IMR-90 (cell line): Measurements from ENCODE around the gene HK3. TPM values are rescaled to one million over a fixed set of nuclear protein-coding genes. Genes with fewer than 3 reads are reported as not detected.

Experiments
- ATAC-seq: fragments of 200-7000 bp; cut with Tn5 transposase; 2 replicates; pipeline ENCODE4 v1.9.1; 2020; ENCODE audit warnings: low read depth, mild to moderate bottlenecking, moderate library complexity
- BruUV-seq: library from RNA; stranded (reverse); fragments of 400-500 nt; replicated peaks from 2 replicates; lab custom pipeline; 2021; lab: Mats Ljungman, UMichigan
- CTCF ChIA-PET: fragments of 300-600 bp; formaldehyde crosslinking; extraction: SDS; loops from one replicate; lab custom pipeline; 2021; ENCODE audit warnings: antibody characterized with exemption; lab: Yijun Ruan, JAX
- POLR2A ChIA-PET: fragments of 300-600 bp; sonication (Branson Sonifier 250); formaldehyde crosslinking; loops from one replicate; lab custom pipeline; 2022; ENCODE audit warnings: antibody characterized with exemption; ENCODE audit not compliant: unreplicated experiment; lab: Charles Lee
- DNase-seq: peaks from one replicate; pipeline ENCODE4 v3.0.0; 2013
- H2AFZ ChIP-seq: replicated peaks from 2 replicates; pipeline ENCODE3; 2013; ENCODE audit warnings: low read length, mild to moderate bottlenecking; ENCODE audit not compliant: poor library complexity
- H2AK5ac ChIP-seq: 2 replicates; pipeline ENCODE4 v1.6.1; 2013; ENCODE audit warnings: low read depth, low read length, inconsistent platforms
- H2AK9ac ChIP-seq: replicated peaks from 2 replicates; pipeline ENCODE3; 2013; ENCODE audit warnings: mild to moderate bottlenecking, low read depth, low read length, moderate library complexity; ENCODE audit not compliant: poor library complexity
- H2BK120ac ChIP-seq: 2 replicates; pipeline ENCODE4 v1.6.1; 2013; ENCODE audit warnings: low read depth, low read length, inconsistent platforms
- H2BK15ac ChIP-seq: 3 replicates; pipeline ENCODE4 v1.6.1; 2013; ENCODE audit warnings: low read depth, low read length, inconsistent platforms
- H2BK20ac ChIP-seq: 2 replicates; pipeline ENCODE4 v1.6.1; 2013; ENCODE audit warnings: low read depth, mild to moderate bottlenecking, inconsistent platforms, low read length, moderate library complexity
- H2BK5ac ChIP-seq: 2 replicates; pipeline ENCODE4 v1.6.1; 2013; ENCODE audit warnings: mild to moderate bottlenecking, low read depth, low read length, inconsistent platforms; ENCODE audit not compliant: poor library complexity, severe bottlenecking
- H3K14ac ChIP-seq: replicated peaks from 2 replicates; pipeline ENCODE4 v1.6.1; 2013; ENCODE audit warnings: low read depth, low read length, inconsistent platforms
- H3K18ac ChIP-seq: 2 replicates; pipeline ENCODE4 v1.6.1; 2013; ENCODE audit warnings: low read depth, low read length, control low read depth
- H3K23ac ChIP-seq: 2 replicates; pipeline ENCODE4 v1.6.1; 2013; ENCODE audit warnings: low read depth, low read length, inconsistent platforms
- H3K27ac ChIP-seq: 2 replicates; pipeline ENCODE4 v1.5.1; 2013; ENCODE audit warnings: mild to moderate bottlenecking, control low read depth, low read length; ENCODE audit not compliant: insufficient read depth
- H3K27me3 ChIP-seq: 2 replicates; pipeline ENCODE4 v1.6.1; 2013; ENCODE audit warnings: low read length; ENCODE audit not compliant: control insufficient read depth, insufficient read depth
- H3K36me3 ChIP-seq: 2 replicates; pipeline ENCODE4 v1.6.1; 2013; ENCODE audit warnings: low read length, mixed read lengths; ENCODE audit not compliant: control insufficient read depth, insufficient read depth
- H3K4ac ChIP-seq: 2 replicates; pipeline ENCODE4 v1.6.1; 2013; ENCODE audit warnings: low read depth, low read length, inconsistent platforms
- H3K4me1 ChIP-seq: 2 replicates; pipeline ENCODE4 v1.6.1; 2013; ENCODE audit warnings: low read length, mixed read lengths; ENCODE audit not compliant: control insufficient read depth, insufficient read depth
- H3K4me2 ChIP-seq: 2 replicates; pipeline ENCODE4 v1.6.1; 2013; ENCODE audit warnings: low read depth, mild to moderate bottlenecking, control low read depth, low read length, moderate library complexity
- H3K4me3 ChIP-seq: 2 replicates; pipeline ENCODE4 v1.5.1; 2013; ENCODE audit warnings: low read depth, mild to moderate bottlenecking, control low read depth, low read length, moderate library complexity; ENCODE audit not compliant: insufficient read depth
- H3K56ac ChIP-seq: 2 replicates; pipeline ENCODE4 v1.6.1; 2013; ENCODE audit warnings: low read length, inconsistent platforms; ENCODE audit not compliant: insufficient read depth; ENCODE audit errors: extremely low read depth
- H3K79me1 ChIP-seq, 2 experiments: 2 replicates each; pipeline ENCODE4 v1.6.1; 2013; ENCODE audit warnings: low read length in 2 of 2, inconsistent platforms in 1 of 2, low read depth in 1 of 2
- H3K9ac ChIP-seq: 2 replicates; pipeline ENCODE4 v1.6.1; 2013; ENCODE audit warnings: low read depth, low read length, control low read depth
- H3K9me1 ChIP-seq: 2 replicates; pipeline ENCODE4 v1.6.1; 2013; ENCODE audit warnings: low read length, inconsistent platforms; ENCODE audit not compliant: insufficient read depth
- H3K9me3 ChIP-seq: 2 replicates; pipeline ENCODE4 v1.6.1; 2013; ENCODE audit warnings: low read length; ENCODE audit not compliant: control insufficient read depth, insufficient read depth
- H4K20me1 ChIP-seq: 2 replicates; pipeline ENCODE4 v1.6.1; 2013; ENCODE audit warnings: low read length, inconsistent platforms; ENCODE audit not compliant: insufficient read depth
- H4K5ac ChIP-seq: 2 replicates; pipeline ENCODE4 v1.6.1; 2013; ENCODE audit warnings: mild to moderate bottlenecking, low read depth, low read length, control low read depth
- H4K8ac ChIP-seq, 2 experiments: 2 replicates each; pipeline ENCODE4 v1.6.1; 2013; ENCODE audit warnings: low read depth in 2 of 2, low read length in 2 of 2, control low read depth in 1 of 2, inconsistent platforms in 1 of 2
- H4K91ac ChIP-seq: 2 replicates; pipeline ENCODE4 v1.6.1; 2013; ENCODE audit warnings: low read depth, low read length, inconsistent platforms; ENCODE audit not compliant: insufficient read depth
- BHLHE40 ChIP-seq: fragments of 150-350 bp; IDR thresholded peaks from 2 replicates; pipeline ENCODE4 v1.6.1; 2016; ENCODE audit warnings: mild to moderate bottlenecking, low read depth, low read length
- CHD1 ChIP-seq: IDR thresholded peaks from 2 replicates; pipeline ENCODE4 v1.6.1; 2012; ENCODE audit warnings: low read depth, low read length, improper control_type of control experiment
- FOS ChIP-seq: fragments of 150-350 bp; IDR thresholded peaks from 2 replicates; pipeline ENCODE4 v1.6.1; 2016; ENCODE audit warnings: low read depth, low read length
- MAFK ChIP-seq: IDR thresholded peaks from 2 replicates; pipeline ENCODE4 v1.6.1; 2012; ENCODE audit warnings: low read depth, low read length, improper control_type of control experiment
- MAZ ChIP-seq: IDR thresholded peaks from 2 replicates; pipeline ENCODE4 v1.6.1; 2012; ENCODE audit warnings: low read depth, mild to moderate bottlenecking, low read length, improper control_type of control experiment, moderate library complexity, borderline replicate concordance
- MXI1 ChIP-seq: IDR thresholded peaks from 2 replicates; pipeline ENCODE4 v1.6.1; 2012; ENCODE audit warnings: low read depth, mild to moderate bottlenecking, low read length, moderate library complexity, borderline replicate concordance
- NFE2L2 ChIP-seq: fragments of 150-350 bp; IDR thresholded peaks from 2 replicates; pipeline ENCODE4 v1.6.1; 2016; ENCODE audit warnings: low read depth, mild to moderate bottlenecking, low read length
- POLR2A ChIP-seq: IDR thresholded peaks from 2 replicates; pipeline ENCODE4 v1.6.1; 2012; ENCODE audit warnings: mild to moderate bottlenecking, low read depth, low read length
- RAD21 ChIP-seq: IDR thresholded peaks from 2 replicates; pipeline ENCODE4 v1.6.1; 2012; ENCODE audit warnings: low read length, improper control_type of control experiment
- RCOR1 ChIP-seq: IDR thresholded peaks from 2 replicates; pipeline ENCODE4 v1.6.1; 2012; ENCODE audit warnings: mild to moderate bottlenecking, low read length, improper control_type of control experiment; ENCODE audit not compliant: insufficient replicate concordance
- RFX5 ChIP-seq: IDR thresholded peaks from 2 replicates; pipeline ENCODE4 v1.8.0; 2012; ENCODE audit warnings: low read depth, mild to moderate bottlenecking, low read length, moderate library complexity
- SMC3 ChIP-seq: fragments of 150-350 bp; IDR thresholded peaks from 2 replicates; pipeline ENCODE4 v1.6.1; 2016; ENCODE audit warnings: low read depth, mild to moderate bottlenecking, antibody characterized with exemption, low read length, moderate library complexity
- WGBS, 2 experiments: methylation state at CpG; one replicate each; pipeline versions ENCODE4 v1.1.5 to v1.1.7; 2013; ENCODE audit warnings: missing lambda C conversion rate in 2 of 2; ENCODE audit not compliant: insufficient read length in 1 of 2; ENCODE audit errors: extremely low coverage in 2 of 2; 5-methylcytosine and 5-hydroxymethylcytosine counted together
- dilution Hi-C: fragments of 300-500 bp; cut with HindIII; formaldehyde crosslinking; loops from one replicate; pipeline ENCODE4 v1.14.3; 2018; ENCODE audit warnings: low sequenced_read_pairs; ENCODE audit not compliant: unreplicated experiment
- in situ Hi-C: fragments of 300-500 bp; cut with MboI; formaldehyde crosslinking; loops from 3 replicates; pipeline ENCODE4 v1.14.3; 2019; ENCODE audit warnings: low sequenced_read_pairs, inconsistent platforms, mixed read lengths
- intact Hi-C: fragments of 100-400 bp; cut with micrococcal nuclease; formaldehyde crosslinking; loops from 2 replicates; pipeline ENCODE4 v1.10.0; 2022
- polyA plus RNA-seq, 3 experiments: library from polyadenylated mRNA; depleted of rRNA; stranded (reverse); fragments of >200 nt; gene quantifications; 2 replicates each; pipeline ENCODE4 v1.2.3, GENCODE V29; 2012; ENCODE audit warnings: low replicate concordance in 1 of 3
- total RNA-seq: library from RNA; depleted of rRNA; stranded (reverse); fragments of >200 nt; gene quantifications from 2 replicates; pipeline ENCODE4 v1.2.3, GENCODE V29; 2012
- TF ChIP-seq, protein P1 (sequence below): conservative IDR thresholded peaks from 2 replicates; pipeline ENCODE4 v1.5.1; 2012; ENCODE audit warnings: mild to moderate bottlenecking, low read depth, low read length, improper control_type of control experiment
- TF ChIP-seq, protein P2 (sequence below): fragments of 150-350 bp; IDR thresholded peaks from 2 replicates; pipeline ENCODE4 v1.6.1; 2016; ENCODE audit warnings: low read depth, mild to moderate bottlenecking, low read length, moderate library complexity, borderline replicate concordance
- TF ChIP-seq, protein P3 (sequence below): fragments of 150-350 bp; IDR thresholded peaks from 2 replicates; pipeline ENCODE4 v1.6.1; 2017; ENCODE audit warnings: mild to moderate bottlenecking, antibody characterized with exemption, low read length, low read depth

The HK3 gene
- total and polyA plus RNA-seq, 2 of the 4 experiments (the other 2 are of a cell fraction) = not detected

DNA sequence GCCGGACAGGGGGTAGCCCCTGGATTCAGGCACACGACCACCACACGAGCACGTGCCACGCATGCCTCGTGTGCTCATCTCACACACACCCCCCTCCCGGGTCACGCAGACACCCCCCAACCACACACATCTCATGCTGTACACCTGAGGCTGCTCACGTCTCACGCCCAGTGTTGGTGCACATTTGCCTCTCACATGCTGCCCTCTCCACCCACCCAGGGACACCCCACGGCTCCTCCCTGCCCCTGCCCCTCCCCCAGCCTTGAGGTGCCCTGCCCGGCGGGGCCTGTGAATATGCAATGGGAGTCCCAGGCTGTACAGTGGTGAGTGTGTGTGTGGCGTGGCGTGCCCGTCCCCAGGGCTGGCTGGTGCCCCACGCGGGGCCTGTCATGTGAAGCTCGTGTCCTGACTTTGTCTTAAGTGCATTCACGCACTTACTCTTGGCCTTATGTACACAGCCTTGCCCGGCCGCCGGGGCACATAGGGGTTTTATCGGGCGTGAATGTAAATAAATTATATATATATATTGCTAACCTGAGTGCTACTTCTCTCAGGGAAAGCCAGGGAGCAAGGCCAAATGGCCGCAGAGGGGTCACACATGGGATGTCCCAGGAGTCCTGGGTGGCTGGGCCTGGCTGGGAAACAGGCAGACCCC, 18.7 kb downstream of the HK3 start:
- ATAC-seq = no peak
- dilution Hi-C loops = no loop called here
- TF ChIP-seq, protein P1, sequence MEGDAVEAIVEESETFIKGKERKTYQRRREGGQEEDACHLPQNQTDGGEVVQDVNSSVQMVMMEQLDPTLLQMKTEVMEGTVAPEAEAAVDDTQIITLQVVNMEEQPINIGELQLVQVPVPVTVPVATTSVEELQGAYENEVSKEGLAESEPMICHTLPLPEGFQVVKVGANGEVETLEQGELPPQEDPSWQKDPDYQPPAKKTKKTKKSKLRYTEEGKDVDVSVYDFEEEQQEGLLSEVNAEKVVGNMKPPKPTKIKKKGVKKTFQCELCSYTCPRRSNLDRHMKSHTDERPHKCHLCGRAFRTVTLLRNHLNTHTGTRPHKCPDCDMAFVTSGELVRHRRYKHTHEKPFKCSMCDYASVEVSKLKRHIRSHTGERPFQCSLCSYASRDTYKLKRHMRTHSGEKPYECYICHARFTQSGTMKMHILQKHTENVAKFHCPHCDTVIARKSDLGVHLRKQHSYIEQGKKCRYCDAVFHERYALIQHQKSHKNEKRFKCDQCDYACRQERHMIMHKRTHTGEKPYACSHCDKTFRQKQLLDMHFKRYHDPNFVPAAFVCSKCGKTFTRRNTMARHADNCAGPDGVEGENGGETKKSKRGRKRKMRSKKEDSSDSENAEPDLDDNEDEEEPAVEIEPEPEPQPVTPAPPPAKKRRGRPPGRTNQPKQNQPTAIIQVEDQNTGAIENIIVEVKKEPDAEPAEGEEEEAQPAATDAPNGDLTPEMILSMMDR = no peak
- no peak for TF ChIP-seq CHD1
- TF ChIP-seq POLR2A = no peak
- TF ChIP-seq RCOR1 = no peak
- no peak for TF ChIP-seq FOS
- TF ChIP-seq SMC3 = no peak
- TF ChIP-seq, protein P2, sequence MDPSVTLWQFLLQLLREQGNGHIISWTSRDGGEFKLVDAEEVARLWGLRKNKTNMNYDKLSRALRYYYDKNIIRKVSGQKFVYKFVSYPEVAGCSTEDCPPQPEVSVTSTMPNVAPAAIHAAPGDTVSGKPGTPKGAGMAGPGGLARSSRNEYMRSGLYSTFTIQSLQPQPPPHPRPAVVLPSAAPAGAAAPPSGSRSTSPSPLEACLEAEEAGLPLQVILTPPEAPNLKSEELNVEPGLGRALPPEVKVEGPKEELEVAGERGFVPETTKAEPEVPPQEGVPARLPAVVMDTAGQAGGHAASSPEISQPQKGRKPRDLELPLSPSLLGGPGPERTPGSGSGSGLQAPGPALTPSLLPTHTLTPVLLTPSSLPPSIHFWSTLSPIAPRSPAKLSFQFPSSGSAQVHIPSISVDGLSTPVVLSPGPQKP = no peak
- no peak for TF ChIP-seq MXI1
- TF ChIP-seq, protein P3, sequence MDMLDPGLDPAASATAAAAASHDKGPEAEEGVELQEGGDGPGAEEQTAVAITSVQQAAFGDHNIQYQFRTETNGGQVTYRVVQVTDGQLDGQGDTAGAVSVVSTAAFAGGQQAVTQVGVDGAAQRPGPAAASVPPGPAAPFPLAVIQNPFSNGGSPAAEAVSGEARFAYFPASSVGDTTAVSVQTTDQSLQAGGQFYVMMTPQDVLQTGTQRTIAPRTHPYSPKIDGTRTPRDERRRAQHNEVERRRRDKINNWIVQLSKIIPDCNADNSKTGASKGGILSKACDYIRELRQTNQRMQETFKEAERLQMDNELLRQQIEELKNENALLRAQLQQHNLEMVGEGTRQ = no peak
- TF ChIP-seq NFE2L2 = no peak
- TF ChIP-seq RAD21 = no peak
- TF ChIP-seq RFX5 = no peak
- TF ChIP-seq MAZ = no peak
- no peak for TF ChIP-seq MAFK
- no peak for TF ChIP-seq BHLHE40
- WGBS, 2 experiments = 81% methylated on average over 2 of the region's 26 CpGs; no CpG with 5 or more reads in 1 of the 2 experiments
- no peak overlapping the region for H3K14ac ChIP-seq
- no peak overlapping the region for H2BK5ac ChIP-seq
- no peaks in the 10 kb centered on the region for H3K9me3 ChIP-seq
- ChIA-PET CTCF (no interaction called here), POLR2A (no interaction called here)
- H2BK120ac ChIP-seq = no peak overlapping the region
- no peak overlapping the region for H2BK20ac ChIP-seq
- H2AFZ ChIP-seq = no peak overlapping the region
- in situ Hi-C loops = no loop called here
- intact Hi-C loops = no loop called here
- H4K8ac ChIP-seq = no peak overlapping the region
- no peak overlapping the region for H2AK9ac ChIP-seq
- no peak overlapping the region for H4K91ac ChIP-seq
- no peak overlapping the region for H3K27ac ChIP-seq
- H4K5ac ChIP-seq = no peak overlapping the region
- H2BK15ac ChIP-seq = no peak overlapping the region
- no peak for DNase-seq
- H3K4me3 ChIP-seq = no peak overlapping the region
- H4K20me1 ChIP-seq = no peaks in the 10 kb centered on the region
- no peak overlapping the region for H2AK5ac ChIP-seq
- H3K18ac ChIP-seq = no peak overlapping the region
- BruUV-seq = no TSS peak
- no peaks in the 10 kb centered on the region for H3K9me1 ChIP-seq
- no peak overlapping the region for H3K23ac ChIP-seq
- H3K27me3 ChIP-seq = peaks cover 59% of the 10 kb centered on the region
- no peaks in the 10 kb centered on the region for H3K36me3 ChIP-seq
- H3K79me1 ChIP-seq = no peaks in the 10 kb centered on the region
- H3K4ac ChIP-seq = no peak overlapping the region
- no peak overlapping the region for H3K56ac ChIP-seq
- no peak overlapping the region for H3K4me2 ChIP-seq
- H3K4me1 ChIP-seq = no peaks in the 10 kb centered on the region
- no peak overlapping the region for H3K9ac ChIP-seq
